Activated CD8-positive, alpha-beta T cell treated with anti-CD3 and anti-CD28 coated beads for 36 hours (primary cell): ENCODE measurements around the gene GRM1. TPM values are rescaled to one million over a fixed set of nuclear protein-coding genes. Genes with fewer than 3 reads are reported as not detected.

Experiments
- ATAC-seq: fragments of 200-7000 bp; cut with Tn5 transposase; one replicate; pipeline ENCODE4 v1.10.0; 2021; ENCODE audit warnings: mild to moderate bottlenecking, moderate library complexity
- CTCF ChIA-PET: fragments of 350-600 bp; sonication (Branson Sonifier 250); formaldehyde crosslinking; loops from one replicate; lab custom pipeline; 2021; ENCODE audit warnings: antibody characterized with exemption; lab: Charles Lee
- POLR2A ChIA-PET: fragments of 350-600 bp; sonication (Branson Sonifier 250); formaldehyde crosslinking; loops from one replicate; lab custom pipeline; 2021; ENCODE audit warnings: antibody characterized with exemption; lab: Charles Lee
- DNase-seq: peaks from one replicate; pipeline ENCODE4 v3.0.0-alpha.2; 2020
- H3K27ac Mint-ChIP-seq: one replicate; pipeline ENCODE4 v1.8.0; 2021; ENCODE audit warnings: mild to moderate bottlenecking, mixed read lengths
- H3K27me3 Mint-ChIP-seq: one replicate; pipeline ENCODE4 v1.8.0; 2021; ENCODE audit warnings: mixed read lengths
- H3K36me3 Mint-ChIP-seq: one replicate; pipeline ENCODE4 v1.8.0; 2021; ENCODE audit warnings: low read depth, mixed read lengths
- H3K4me1 Mint-ChIP-seq: one replicate; pipeline ENCODE4 v1.8.0; 2021; ENCODE audit warnings: low read depth, mixed read lengths
- H3K4me3 Mint-ChIP-seq: one replicate; pipeline ENCODE4 v1.8.0; 2021; ENCODE audit warnings: mild to moderate bottlenecking, moderate library complexity, mixed read lengths
- H3K9me3 Mint-ChIP-seq: one replicate; pipeline ENCODE4 v1.8.0; 2021; ENCODE audit warnings: mixed read lengths
- CTCF ChIP-seq: fragments of 200-600 bp; IDR thresholded peaks from one replicate; pipeline ENCODE4 v1.8.0; 2022; ENCODE audit warnings: antibody characterized with exemption, mild to moderate bottlenecking
- intact Hi-C: fragments of 100-400 bp; cut with micrococcal nuclease; formaldehyde crosslinking; loops from one replicate; pipeline ENCODE4 v1.10.0; 2022
- total RNA-seq, 2 experiments: library from RNA; stranded (reverse); gene quantifications; one replicate each; pipeline ENCODE4 v1.2.3, GENCODE V29; 2021

Gene GRM1
- total RNA-seq, 2 experiments from 2014 or later, result not detected

DNA sequence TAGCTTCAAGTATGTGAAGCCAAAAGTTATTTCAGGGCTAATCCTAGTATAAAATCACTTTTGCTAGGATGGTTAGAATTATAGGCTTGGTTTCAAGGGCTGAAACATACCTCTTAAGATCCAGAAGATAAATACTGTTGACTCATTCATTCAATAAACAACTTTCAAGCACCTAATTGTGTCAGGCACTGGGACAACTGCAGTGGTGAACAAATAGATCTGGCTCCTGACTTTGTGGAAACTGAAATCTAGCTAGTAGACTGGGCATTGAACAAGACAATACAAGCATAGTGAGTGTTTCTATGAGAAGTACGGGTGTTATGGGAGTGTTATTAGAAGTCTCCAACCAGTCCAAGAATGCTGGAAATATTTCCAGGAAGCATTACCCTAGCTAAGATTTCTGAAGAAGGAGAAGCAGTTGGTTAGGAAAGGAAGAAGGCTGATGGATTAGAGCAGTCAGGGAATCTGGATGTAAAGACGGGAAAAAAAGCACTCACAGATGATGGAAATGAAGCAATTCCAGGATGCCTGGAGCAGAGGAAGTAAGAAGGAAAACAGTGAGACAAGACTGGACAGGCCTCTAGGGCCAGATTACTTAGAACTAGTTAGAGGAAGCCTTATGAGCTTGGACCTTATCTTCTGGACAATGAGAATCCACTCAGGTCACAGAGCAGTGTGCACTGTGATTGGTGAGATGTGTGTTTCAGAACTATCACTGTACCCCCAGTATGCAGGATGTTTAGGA is 382.2 kb downstream of the GRM1 start:
- Mint-ChIP-seq H3K4me3 (no peak overlapping the region), H3K9me3 (no peaks in the 10 kb centered on the region), H3K36me3 (no peaks in the 10 kb centered on the region), H3K27me3 (no peaks in the 10 kb centered on the region), H3K27ac (no peak overlapping the region), H3K4me1 (no peaks in the 10 kb centered on the region)
- DNase-seq (no peak), ATAC-seq (no peak)
- ChIA-PET CTCF (no interaction called here), POLR2A (no interaction called here)
- intact Hi-C loops, result no loop called here
- TF ChIP-seq CTCF, result no peak

DNA sequence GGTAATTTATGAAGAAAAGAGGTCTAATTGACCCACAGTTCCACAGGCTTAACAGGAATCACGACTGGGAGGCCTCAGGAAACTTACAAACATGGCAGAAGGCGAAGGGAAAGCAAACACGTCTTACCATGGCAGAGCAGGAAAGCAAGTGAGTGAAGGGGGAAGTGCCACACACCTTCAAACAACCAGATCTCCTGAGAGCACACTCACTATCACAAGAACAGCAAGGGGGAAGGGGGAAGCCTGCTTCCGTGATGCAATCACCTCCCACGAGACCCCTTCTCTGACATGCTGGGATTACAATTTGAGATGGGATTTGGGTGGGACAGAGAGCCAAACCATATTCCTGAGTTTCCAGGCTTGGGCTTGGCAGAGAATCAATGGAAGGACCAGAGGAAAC is 390.7 kb downstream of the GRM1 start:
- ChIA-PET CTCF (no interaction called here), POLR2A (no interaction called here)
- Mint-ChIP-seq H3K27me3 (peaks cover 2% of the 10 kb centered on the region), H3K9me3 (no peaks in the 10 kb centered on the region), H3K4me1 (no peaks in the 10 kb centered on the region), H3K36me3 (no peaks in the 10 kb centered on the region), H3K4me3 (no peak overlapping the region), H3K27ac (no peak overlapping the region)
- DNase-seq, result no peak
- no peak for TF ChIP-seq CTCF
- intact Hi-C loops, result no loop called here
- ATAC-seq, result no peak

DNA sequence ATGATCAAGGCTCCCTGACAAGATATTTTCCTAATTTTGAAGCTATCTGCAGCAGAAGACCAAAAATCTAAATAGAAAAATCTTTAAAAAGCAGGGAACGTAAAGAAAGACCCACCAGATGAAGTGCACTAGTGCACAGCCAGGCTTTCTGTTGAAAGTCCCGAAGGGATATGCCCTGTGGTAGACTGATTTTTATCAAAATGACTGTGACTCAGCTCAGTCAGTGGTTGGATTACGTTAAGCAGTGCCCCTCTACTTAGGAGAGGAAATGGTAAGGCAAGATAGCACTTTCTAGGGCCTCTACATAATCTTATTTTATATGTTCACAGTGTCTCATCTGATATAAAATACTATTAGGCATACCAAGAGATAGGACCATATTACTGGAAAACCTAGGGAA is 391.4 kb downstream of the GRM1 start:
- H3K27me3 Mint-ChIP-seq, result peaks cover 2% of the 10 kb centered on the region
- CTCF ChIA-PET, result no interaction called here
- H3K36me3 Mint-ChIP-seq, result no peaks in the 10 kb centered on the region
- DNase-seq (no peak), ATAC-seq (no peak)
- no peak for TF ChIP-seq CTCF
- intact Hi-C loops, result no loop called here
- no peaks in the 10 kb centered on the region for H3K4me1 Mint-ChIP-seq
- H3K27ac Mint-ChIP-seq, result no peak overlapping the region
- POLR2A ChIA-PET, result no interaction called here
- no peak overlapping the region for H3K4me3 Mint-ChIP-seq
- no peaks in the 10 kb centered on the region for H3K9me3 Mint-ChIP-seq

DNA sequence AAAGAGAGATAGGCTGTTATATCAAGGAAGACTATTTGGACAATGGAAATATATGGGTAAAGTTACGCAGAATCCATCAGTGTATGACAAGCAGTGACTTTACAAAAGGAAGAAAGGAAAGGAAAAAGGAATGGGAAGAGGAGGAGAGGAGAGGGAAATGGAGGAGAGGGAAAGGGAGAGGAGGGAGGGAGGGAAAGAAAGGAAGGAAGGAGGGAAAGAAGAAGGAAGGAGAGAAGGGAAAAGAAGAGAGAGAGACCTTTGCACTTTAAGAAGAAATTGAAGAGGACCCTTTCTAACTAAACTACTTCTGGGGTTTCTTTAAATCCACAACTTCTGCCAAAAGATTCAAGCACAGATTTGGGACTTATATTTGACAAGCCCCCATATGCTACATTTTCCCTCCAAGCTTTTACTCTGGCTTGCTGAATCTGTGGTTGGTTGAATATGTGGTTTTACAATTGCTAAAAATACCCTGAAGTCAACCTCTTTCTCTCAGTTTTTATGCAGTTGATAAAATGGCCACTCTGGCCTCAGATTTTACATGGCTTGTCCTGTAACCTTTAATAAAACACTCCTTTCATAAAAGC is 394.0 kb downstream of the GRM1 start:
- POLR2A ChIA-PET, result no interaction called here
- no peaks in the 10 kb centered on the region for H3K36me3 Mint-ChIP-seq

More for the DNA sequence above, 394.0 kb downstream of the GRM1 start:
- DNase-seq (no peak), ATAC-seq (no peak)
- H3K4me1 Mint-ChIP-seq, result no peaks in the 10 kb centered on the region
- intact Hi-C loops, result no loop called here
- TF ChIP-seq CTCF, result no peak
- no peak overlapping the region for H3K4me3 Mint-ChIP-seq
- no peak overlapping the region for H3K27ac Mint-ChIP-seq
- no peaks in the 10 kb centered on the region for H3K9me3 Mint-ChIP-seq
- peaks cover 2% of the 10 kb centered on the region for H3K27me3 Mint-ChIP-seq
- CTCF ChIA-PET, result no interaction called here
